HG03025 (cell line): ENCODE data around the gene RECK.

ENCODE experiments used
- ATAC-seq: cut with Tn5 transposase; IDR thresholded peaks from one replicate; pipeline ENCODE4 v1.9.1; 2021; ENCODE audit warnings: mild to moderate bottlenecking, moderate library complexity; ENCODE audit not compliant: unreplicated experiment, low FRiP score

Gene RECK

GRCh38 chr9:36025746-36026145 lies 11.0 kb upstream of the RECK start:
- ATAC-seq: no peak

DNA sequence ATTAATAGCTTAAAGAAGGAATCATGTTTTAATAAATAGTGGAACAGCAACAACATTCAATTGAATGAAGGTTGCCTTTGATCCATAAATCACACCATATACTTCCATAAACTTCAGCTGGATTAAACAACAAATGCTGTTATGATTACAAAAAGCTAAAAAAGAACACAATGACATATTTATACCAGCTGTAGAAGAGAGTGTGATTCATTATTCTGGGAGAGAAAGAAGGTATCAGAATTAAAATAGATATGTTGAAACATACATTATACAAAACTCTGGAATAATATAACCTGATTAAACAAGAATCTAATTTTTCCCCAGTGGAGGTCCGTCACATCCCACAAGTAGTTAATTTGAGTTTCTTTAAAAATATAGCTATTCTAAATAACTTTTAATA lies 7.5 kb upstream of the RECK start:
- ATAC-seq: no peak

- no peak for ATAC-seq
Observed at GRCh38 chr9:36029765-36030528, 6.8 kb upstream of the RECK start.

GRCh38 chr9:36030871-36031270 lies 5.8 kb upstream of the RECK start:
- ATAC-seq: no peak

- ATAC-seq: no peak
Observed at GRCh38 chr9:36031774-36032555, 4.7 kb upstream of the RECK start.

GRCh38 chr9:36033788-36034187 lies 2.9 kb upstream of the RECK start:
- no peak for ATAC-seq

DNA sequence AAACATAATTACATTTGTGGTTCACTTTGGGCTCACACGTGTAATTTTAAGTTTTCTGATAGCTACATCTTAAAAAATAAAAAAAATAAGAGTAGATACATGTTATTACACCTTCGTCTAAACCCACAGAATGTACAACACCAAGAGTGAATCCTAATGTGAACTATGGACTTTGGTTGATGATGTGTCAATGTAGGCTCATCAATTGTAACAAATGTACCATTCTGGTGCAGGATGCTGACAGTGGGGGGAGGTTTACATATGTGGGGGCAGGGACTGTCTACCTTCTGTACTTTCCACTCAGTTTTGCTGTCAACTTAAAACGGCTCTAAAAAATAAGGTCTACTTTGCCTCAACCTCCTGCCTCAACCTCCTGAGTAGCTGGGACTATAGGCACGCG lies 2.5 kb upstream of the RECK start:
- ATAC-seq: no peak

- ATAC-seq: no peak
Observed at GRCh38 chr9:36035006-36035405, 1.7 kb upstream of the RECK start.

DNA sequence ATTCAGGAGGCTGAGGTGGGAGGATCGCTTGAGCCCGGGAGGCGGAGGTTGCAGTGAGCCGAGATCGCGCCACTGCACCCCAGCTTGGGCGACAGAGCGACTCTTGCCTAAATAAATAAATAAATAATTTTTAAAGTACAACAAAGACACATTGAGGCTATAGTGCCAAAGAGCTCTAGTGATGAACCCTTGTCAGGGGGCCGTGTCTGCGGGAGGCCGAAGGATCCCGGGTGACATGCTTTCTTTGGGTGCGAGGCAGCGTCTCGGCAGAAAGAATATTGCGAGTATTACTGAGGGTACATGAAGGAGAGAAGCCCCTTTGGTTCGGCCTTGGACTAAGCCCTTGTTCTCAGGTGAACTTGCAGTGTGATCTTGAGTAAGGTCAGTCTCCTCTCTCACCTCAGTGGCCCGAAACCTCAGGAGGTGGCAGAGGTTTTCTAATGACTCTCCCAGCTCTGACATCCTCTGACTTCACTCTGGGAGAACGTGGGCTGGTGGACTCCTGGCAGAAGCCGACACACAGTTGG lies 397 bp upstream of the RECK start:
- ATAC-seq: no peak

DNA sequence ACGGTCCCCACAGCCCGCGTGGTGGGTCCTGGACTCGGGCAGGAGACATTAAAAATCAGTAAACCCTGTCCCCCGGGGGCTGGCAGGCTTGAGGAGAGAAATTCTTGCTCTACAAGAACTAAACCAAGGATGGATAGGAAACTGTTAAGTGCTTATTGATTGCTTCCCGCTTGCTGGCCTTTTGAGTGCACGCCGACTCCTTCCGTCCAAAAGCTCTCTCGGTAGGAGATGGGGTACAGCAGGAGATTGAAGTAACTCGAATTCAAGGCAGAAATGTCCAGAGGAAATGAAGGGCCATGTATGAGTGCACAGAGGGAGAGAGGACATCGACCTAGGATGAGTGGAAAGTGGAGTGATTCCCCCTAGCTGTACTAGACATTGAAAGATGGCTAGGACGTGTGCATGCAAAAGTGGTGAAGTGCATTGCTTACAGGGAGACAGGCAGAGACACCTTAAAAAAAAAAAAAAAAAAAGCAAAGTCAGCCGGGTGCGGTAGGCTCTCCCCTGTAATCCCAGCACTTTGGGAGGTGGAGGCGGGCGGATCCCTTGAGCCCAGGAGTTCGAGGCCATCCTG lies 923 bp downstream of the RECK start:
- no peak for ATAC-seq

DNA sequence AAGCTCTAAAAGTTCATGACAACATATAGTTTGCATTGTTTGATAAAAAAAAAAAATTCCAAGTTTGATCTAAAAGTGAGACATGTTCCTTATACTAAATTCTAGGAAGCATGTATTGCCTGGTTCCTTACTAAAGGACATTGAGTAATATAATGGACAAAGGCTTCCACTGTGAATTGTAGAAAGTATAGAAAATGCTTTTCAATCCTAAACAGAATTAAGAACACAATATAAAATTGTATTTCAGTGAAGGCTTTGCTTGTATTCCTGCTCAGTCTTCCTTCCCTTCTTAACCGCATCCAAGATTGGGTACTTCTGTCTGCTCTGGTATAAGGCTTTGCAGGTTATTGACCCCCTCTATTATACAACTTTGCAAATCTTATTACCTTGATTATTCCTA lies 2.4 kb downstream of the RECK start:
- no peak for ATAC-seq

DNA sequence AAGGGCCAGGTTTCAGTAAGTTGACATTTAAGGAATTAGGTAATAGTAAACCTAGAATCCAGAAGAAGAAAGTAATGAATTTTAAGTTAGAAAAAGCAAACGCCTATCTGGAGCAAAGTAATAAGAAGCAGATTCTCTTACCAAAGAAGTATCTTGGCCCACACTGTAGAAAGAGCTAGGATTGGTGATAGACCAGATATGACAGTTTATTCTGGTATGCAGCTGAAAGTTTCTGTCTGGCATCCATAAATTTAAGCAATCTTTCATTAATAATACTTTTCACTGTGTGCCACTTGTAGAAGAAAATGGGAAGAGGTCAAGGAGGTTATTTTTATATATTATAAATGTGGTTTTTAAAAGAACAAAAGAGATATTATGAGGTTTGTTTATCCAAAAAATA lies 3.0 kb downstream of the RECK start:
- ATAC-seq: no peak

DNA sequence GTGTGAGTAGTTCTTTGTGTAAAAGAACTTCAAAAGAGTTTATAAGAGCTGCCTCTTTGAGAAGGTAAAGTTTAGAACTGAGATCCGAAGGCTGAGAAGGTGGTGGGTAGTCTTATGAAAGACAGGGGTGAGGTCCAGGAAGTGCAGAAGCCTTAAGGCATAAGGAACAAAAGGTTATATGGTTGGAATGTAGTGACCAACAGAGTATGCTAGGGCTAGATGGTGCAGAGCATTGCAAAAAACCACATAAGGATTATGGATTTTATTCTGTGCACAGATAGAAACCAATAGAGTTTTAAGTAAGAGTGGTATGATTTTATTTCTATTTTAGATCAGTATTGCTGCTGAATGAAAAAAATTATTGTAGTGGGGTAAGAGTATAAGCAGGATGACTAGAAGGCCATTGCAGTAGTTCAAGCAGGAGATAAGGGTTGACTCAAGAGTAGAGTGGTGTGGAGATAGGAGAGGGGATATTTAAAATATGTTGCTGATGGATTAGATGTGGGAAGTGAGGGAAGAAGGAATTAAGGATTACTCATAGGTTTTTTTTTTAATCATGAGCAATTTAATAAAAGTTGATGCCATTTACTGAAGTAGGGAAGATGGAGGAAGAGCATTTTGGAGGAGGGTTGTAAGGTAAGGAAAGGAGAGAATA lies 3.7 kb downstream of the RECK start:
- no peak for ATAC-seq

DNA sequence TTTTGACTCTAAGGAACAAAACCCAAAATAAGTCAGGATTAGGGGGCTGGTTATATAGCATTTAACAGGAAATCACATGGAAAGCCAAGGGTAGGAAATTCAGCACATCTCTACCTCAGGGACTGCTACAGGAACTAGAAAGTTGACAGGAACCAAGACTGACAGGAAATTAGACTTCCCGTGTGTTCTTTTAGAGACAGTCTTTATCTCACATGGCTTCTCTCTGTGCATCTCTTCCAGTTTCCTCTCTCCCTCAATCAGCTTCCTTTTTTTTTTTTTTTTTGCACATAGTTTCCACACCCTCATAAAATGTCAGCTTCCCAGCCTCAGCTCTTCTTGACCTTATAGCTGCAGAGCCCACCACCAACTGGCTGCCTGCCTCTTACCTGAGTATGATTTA lies 4.8 kb downstream of the RECK start:
- no peak for ATAC-seq

- ATAC-seq: no peak
Observed at GRCh38 chr9:36045610-36046009, 8.9 kb downstream of the RECK start.

DNA sequence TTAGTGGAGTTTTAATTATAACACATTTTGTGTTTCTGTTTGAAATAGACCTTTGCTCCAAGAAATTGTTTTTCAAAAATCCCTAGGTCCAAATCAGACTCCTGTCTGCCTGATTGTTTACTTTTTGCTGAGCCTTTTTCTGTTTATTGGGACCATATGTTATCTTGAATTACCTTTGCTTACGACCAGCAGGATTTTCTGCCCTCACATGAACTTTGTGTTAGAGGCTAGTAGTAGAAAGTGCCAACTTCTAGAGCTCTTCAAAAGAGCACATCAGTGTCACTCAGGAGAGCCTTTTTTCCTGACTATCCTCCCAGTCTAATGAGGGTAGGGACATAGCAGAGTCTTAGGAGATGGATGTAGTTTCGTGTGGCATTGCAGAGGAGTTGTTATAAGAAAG lies 10.2 kb downstream of the RECK start:
- no peak for ATAC-seq

- ATAC-seq: no peak
Observed at GRCh38 chr9:36049408-36049807, 12.7 kb downstream of the RECK start.

DNA sequence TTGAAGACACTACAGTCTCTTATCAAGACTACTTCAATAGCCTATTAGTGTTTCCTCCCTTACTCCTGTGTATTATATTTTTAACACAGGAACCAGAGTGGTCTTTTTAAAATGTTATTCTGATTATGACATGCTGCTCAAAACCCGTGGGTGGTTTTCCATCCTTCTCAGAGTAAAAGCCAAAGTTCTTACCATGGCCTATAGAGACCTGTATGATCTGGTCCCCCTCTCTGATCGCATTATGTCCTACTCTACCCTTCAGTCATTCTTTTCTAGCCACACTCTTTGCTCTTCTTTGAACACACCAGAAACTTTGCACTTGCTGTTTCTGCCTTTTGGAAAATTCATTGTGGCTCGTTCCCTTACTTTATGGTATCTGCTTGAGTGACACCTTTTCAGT lies 13.8 kb downstream of the RECK start:
- ATAC-seq: no peak

GRCh38 chr9:36051317-36051716 lies 14.6 kb downstream of the RECK start:
- ATAC-seq: no peak

GRCh38 chr9:36053971-36054370 lies 17.3 kb downstream of the RECK start:
- ATAC-seq: no peak

DNA sequence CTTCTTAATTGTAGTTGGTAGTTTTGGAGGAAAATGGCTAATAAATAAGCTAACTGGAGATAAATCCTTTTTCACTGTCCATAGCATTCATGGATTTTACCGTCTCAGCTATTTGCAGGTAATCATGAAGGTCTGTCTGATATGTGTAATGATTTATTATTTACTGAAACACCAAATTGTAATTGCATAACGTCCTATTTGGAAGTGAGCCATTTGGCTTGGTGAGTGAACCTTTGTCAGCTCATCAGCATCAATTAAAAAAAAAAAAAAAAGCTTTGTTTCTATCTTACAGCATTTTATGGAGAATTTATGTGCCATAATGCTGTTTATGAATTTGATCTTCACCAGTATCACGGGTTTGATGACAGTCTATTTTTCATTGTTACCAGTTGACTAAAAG lies 20.2 kb downstream of the RECK start:
- no peak for ATAC-seq
